Gastrocnemius medialis (tissue), 4 donors: ENCODE results near the gene CCNC.

Source experiments
- POLR2A ChIP-seq, 2 donors: fragments of 450-650 bp; IDR thresholded peaks; one replicate each; pipeline ENCODE4 v1.6.1; 2017; ENCODE audit warnings: antibody characterized with exemption in 2 of 2, mild to moderate bottlenecking in 2 of 2, moderate library complexity in 2 of 2
- TF ChIP-seq, protein P1 (sequence below), 5 experiments: fragments of 450-650 bp in 3 of 5; fragments of 200-600 bp in 2 of 5; sonication (generic) in 2 of 5; IDR thresholded peaks in 4 of 5; conservative IDR thresholded peaks in 1 of 5; 1 replicate in 4 of 5; 2 replicates in 1 of 5; pipeline ENCODE4 v1.5.1; 2016 to 2019; ENCODE audit warnings: antibody characterized with exemption in 5 of 5, mild to moderate bottlenecking in 3 of 5, moderate library complexity in 3 of 5

GRCh38 chr6:99559057-99559456, 9.4 kb downstream of the CCNC start:
- TF ChIP-seq, protein P1, sequence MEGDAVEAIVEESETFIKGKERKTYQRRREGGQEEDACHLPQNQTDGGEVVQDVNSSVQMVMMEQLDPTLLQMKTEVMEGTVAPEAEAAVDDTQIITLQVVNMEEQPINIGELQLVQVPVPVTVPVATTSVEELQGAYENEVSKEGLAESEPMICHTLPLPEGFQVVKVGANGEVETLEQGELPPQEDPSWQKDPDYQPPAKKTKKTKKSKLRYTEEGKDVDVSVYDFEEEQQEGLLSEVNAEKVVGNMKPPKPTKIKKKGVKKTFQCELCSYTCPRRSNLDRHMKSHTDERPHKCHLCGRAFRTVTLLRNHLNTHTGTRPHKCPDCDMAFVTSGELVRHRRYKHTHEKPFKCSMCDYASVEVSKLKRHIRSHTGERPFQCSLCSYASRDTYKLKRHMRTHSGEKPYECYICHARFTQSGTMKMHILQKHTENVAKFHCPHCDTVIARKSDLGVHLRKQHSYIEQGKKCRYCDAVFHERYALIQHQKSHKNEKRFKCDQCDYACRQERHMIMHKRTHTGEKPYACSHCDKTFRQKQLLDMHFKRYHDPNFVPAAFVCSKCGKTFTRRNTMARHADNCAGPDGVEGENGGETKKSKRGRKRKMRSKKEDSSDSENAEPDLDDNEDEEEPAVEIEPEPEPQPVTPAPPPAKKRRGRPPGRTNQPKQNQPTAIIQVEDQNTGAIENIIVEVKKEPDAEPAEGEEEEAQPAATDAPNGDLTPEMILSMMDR (IDR thresholded peaks at IDR 0.05 in 4 of 5, conservative IDR thresholded peaks at IDR 0.05 in 1 of 5) = no peak
- no peak for TF ChIP-seq POLR2A (IDR thresholded peaks at IDR 0.05)
